ENCODE measurements around the gene KCNH6. TPM values are rescaled to one million over a fixed set of nuclear protein-coding genes. Genes with fewer than 3 reads are reported as not detected.

The KCNH6 gene
- total RNA-seq, 4 donors from 2014 or later: not detected

DNA sequence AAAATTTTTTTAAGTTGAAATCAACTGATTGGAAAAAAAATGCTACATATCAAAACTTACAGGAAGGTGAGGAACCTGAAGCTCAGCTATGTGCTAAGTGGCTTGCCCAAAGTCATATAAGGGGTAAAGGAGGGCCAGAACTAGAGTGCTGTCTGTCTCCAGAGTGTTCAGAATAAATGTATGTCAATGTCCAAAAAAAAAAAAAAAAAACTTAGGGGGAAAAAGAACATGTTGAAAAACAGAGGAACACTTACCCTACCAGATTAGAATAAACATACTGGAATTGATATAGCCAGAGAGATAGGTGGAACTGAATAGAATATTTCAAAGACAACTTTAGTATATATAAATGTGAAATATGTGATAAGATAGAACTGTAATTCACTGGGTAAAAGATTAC, 38.7 kb downstream of the KCNH6 start:
- no peak for TF ChIP-seq CTCF (IDR thresholded peaks at IDR 0.05; ENCODE audit: low read depth)

DNA sequence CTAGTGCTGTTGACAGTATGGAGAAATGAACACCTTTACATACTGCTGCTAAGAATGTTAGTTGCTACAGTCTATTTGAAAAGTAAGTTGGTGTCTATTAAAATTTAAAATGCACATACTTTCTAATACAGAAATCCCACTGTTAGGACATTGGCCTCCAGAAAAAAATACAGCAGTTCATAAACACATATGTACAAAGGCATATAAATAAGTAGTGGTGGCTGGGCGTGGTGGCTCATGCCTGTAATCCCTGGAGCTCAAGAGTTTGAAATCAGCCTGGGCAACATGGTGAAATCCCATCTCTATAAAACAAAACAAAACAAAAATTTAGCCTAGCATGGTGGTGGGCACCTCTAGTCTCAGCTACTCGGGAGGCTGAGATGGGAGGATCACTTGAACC, 40.2 kb downstream of the KCNH6 start:
- TF ChIP-seq CTCF (IDR thresholded peaks at IDR 0.05; ENCODE audit: low read depth): no peak

DNA sequence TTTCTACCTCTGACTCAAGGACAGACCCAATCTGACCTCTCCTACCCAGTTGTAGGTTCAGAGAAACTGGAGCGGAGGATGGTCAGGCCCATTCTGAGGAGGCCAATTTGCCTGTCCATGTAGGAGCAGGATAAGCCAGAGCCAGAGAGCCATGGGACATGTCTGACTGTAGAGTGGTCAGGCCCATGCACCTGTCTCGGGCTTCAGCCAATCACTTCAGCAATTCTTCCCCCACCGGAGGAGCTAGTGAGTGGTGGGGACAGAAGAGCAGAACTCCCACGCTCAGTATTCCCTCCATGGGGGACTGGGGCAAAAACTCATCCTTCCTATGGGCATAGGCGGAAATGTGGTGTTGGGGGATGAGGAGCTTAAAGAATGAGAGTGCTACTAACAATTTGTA, 41.4 kb downstream of the KCNH6 start:
- no peak for TF ChIP-seq CTCF (IDR thresholded peaks at IDR 0.05; ENCODE audit: low read depth)

- TF ChIP-seq CTCF (IDR thresholded peaks at IDR 0.05; ENCODE audit: low read depth): no peak
These were observed 44.1 kb downstream of the KCNH6 start for GRCh38 chr17:63567229-63567628.

DNA sequence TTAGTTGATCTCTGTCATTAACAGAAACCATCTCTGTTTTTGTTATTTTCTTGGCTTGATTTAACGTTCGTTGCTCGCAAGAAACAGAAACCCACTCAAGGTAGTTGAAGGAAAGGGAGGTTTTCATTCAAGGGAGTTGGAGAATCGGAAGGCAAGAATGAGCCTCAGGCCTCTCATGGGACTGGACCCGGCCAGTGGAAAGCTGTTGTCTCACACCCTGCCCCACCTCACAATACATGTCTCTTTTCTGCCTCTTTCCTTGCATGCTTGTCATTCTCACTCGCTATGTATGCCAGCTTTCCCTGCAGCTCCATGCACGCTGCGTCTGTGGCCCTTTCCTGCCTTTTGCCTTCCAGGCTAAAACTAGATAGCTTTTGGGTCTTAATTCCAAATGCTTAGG, 45.4 kb downstream of the KCNH6 start:
- TF ChIP-seq CTCF (IDR thresholded peaks at IDR 0.05; ENCODE audit: low read depth): no peak

- TF ChIP-seq CTCF (IDR thresholded peaks at IDR 0.05; ENCODE audit: low read depth): no peak
These were observed 48.6 kb downstream of the KCNH6 start for GRCh38 chr17:63571632-63572310.

GRCh38 chr17:63573634-63574033, 50.5 kb downstream of the KCNH6 start:
- no peak for TF ChIP-seq CTCF (IDR thresholded peaks at IDR 0.05; ENCODE audit: low read depth)
